AG10803 (cell line): Measurements from ENCODE around the gene EDEM2.
"Not testable (repeated sequence)": the region's sequence is repeated elsewhere in the genome, so short reads cannot be mapped to it uniquely, and the experiment has no call there.

Experiments
- DNase-seq: peaks from one replicate; pipeline ENCODE4 v3.0.0; 2010; ENCODE audit warnings: low read depth
- H3K4me3 ChIP-seq: 2 replicates; pipeline ENCODE4 v1.5.1; 2011; ENCODE audit warnings: mild to moderate bottlenecking, low read length, control low read depth
- TF ChIP-seq, protein P1 (sequence below): conservative IDR thresholded peaks from 2 replicates; pipeline ENCODE4 v1.5.1; 2011; ENCODE audit warnings: mild to moderate bottlenecking, low read length, control low read depth, inconsistent platforms

The EDEM2 gene

DNA sequence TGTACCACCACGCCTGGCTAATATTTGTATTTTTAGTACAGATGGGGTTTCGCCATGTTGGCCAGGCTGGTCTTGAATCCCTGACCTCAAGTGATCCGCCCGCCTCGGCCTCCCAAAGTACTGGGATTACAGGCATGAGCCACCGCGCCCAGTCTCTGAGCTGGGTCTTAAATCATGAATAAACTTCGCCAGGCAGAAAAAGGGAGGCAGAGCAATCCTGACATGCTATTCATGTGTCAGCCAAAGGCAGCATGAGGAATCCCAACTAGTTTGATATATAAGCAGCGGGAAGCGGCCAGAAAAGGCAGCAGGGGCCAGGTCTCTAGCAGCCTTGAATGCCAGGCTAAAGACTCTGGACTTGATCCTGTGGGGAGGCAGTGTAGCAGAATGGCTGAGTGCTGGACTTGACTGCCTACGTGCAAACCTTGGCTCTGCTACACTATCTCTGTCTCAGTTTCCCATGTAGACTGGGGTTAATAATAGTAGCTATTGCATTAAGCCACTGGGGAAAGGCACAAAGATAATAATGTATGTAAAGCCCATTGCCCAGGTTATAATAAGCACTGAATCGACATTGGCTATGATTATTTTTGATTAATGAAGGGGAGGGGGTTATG, 26.5 kb upstream of the EDEM2 start:
- DNase-seq = peak; percentile 45
- H3K4me3 ChIP-seq = no peak overlapping the region; the same call in 1 of the 2 replicates
- TF ChIP-seq, protein P1, sequence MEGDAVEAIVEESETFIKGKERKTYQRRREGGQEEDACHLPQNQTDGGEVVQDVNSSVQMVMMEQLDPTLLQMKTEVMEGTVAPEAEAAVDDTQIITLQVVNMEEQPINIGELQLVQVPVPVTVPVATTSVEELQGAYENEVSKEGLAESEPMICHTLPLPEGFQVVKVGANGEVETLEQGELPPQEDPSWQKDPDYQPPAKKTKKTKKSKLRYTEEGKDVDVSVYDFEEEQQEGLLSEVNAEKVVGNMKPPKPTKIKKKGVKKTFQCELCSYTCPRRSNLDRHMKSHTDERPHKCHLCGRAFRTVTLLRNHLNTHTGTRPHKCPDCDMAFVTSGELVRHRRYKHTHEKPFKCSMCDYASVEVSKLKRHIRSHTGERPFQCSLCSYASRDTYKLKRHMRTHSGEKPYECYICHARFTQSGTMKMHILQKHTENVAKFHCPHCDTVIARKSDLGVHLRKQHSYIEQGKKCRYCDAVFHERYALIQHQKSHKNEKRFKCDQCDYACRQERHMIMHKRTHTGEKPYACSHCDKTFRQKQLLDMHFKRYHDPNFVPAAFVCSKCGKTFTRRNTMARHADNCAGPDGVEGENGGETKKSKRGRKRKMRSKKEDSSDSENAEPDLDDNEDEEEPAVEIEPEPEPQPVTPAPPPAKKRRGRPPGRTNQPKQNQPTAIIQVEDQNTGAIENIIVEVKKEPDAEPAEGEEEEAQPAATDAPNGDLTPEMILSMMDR = no peak

DNA sequence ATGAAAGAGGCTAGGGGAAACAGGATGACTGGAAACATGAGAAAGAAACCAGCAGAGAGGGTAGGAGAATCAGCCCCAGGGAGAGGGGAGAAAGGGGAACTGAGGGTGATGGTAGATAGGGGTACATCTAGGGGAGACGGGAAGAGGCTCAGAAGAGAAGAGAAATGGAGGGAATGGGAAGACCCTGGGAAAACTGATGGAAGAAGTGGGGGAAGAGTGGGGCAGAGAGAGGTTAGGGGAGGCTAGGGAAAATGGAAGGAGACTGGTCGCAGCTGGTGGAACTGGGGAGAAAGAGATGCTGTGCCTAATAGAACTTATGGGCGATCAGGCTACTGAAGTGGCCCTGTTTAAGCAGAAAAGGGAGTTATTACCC, 25.3 kb upstream of the EDEM2 start:
- peak overlapping the region; percentile 59 for H3K4me3 ChIP-seq
- TF ChIP-seq, protein P1 = no peak
- no peak for DNase-seq

DNA sequence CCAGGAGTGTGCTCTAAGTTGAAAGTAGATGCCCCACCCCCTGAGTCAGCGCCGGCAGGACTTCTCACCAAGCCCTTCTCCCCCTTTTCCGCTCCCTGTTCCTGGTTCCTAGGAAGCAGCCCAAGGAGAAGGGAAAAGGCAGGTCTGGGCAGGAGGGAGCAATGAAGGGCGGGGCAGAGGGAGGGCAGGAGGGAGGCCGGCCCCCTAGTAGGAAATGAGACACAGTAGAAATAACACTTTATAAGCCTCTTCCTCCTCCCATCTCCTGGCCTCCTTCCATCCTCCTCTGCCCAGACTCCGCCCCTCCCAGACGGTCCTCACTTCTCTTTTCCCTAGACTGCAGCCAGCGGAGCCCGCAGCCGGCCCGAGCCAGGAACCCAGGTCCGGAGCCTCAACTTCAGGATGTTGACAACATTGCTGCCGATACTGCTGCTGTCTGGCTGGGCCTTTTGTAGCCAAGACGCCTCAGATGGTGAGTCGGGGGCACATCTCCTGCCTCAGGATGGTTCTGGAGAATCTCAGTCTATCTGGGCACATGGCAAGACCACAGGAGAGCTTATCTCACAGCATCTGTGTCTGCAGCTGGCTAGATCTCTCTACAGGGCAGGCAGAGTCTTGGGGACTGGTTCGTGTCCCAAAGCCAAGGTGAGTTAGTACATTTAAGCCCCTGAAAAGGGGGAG, 24.8 kb upstream of the EDEM2 start, which contains the start of gene PROCR:
PROCR (plus strand) TSS at position 320 of the 681 bp plus-strand sequence; CDS start at position 403, 83 bp downstream.
- peak within 1 kb of the TSS; percentile 59 for H3K4me3 ChIP-seq
- DNase-seq = peak; percentile 87

DNA sequence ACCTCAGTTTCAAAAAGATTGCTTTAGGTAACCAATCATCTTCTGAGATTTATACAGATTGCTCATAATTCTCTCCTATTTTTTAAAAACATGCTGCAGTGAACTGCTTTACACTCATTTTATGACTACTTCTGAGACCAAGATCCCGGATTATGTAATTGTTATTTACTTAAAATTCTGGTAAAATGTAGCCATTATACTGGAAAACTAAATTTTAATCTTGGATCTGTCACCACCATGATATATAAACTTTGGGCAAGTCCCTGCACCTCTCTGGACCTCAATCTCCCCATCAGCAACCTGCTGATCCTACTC, 24.3 kb upstream of the EDEM2 start:
- DNase-seq = no peak
- H3K4me3 ChIP-seq = peak overlapping the region; percentile 59
- TF ChIP-seq, protein P1 = no peak

More for the DNA sequence above, 24.8 kb upstream of the EDEM2 start, which contains the start of gene PROCR:
- TF ChIP-seq, protein P1 = no peak

DNA sequence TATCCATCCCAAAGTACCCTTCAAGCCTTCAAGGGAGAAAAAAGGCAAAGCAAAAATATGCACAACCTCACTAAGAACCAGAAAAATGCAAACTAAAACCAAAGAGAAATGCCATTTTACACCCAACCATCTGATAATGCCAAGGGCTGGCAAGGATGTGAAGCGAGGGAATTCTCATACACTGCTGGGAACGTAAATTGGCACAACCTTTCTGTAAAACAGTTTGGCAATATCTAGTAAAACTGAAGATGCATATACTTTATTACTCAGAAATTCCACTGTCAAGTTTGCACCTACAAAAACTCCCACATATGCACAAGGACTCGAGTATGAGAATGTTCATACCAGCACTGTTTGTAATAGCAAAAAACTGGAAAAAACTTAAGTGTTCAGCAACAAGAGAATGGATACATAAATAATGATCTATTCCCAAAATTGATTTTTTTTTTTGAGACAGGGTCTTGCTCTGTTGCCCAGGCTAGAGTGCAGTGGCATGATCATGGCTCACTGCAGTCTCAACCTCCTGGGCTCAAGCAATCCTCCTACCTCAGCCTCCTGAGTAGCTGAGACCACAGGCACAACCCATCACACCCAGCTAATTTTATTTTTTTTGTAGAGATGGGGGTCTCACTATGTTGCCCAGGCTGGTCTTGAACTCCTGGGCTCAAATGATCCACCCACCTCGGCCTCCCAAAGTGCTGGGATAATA, 21.7 kb upstream of the EDEM2 start:
- peak; percentile 31 for DNase-seq
- not testable (repeated sequence) for H3K4me3 ChIP-seq

DNA sequence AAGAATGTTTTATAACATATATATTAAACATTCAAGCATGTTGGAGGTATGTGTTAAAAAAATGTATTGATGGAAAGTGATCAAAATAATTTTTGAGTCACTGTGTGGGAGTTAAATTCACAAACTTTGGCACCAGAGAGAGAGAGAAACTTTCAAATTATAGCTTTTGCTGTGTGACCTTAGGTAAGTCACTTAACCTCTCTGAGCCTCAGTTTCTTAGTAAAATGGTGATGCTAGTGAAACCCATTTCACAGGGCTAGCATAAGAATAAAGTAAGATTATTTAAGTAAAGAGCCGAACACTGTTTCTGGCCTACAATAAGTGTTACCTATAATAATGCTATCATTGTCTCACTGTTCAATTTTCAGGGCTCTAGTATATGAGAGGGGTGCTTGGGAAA, 20.7 kb upstream of the EDEM2 start:
- H3K4me3 ChIP-seq = no peak overlapping the region
- DNase-seq = no peak
- TF ChIP-seq, protein P1 = no peak

DNA sequence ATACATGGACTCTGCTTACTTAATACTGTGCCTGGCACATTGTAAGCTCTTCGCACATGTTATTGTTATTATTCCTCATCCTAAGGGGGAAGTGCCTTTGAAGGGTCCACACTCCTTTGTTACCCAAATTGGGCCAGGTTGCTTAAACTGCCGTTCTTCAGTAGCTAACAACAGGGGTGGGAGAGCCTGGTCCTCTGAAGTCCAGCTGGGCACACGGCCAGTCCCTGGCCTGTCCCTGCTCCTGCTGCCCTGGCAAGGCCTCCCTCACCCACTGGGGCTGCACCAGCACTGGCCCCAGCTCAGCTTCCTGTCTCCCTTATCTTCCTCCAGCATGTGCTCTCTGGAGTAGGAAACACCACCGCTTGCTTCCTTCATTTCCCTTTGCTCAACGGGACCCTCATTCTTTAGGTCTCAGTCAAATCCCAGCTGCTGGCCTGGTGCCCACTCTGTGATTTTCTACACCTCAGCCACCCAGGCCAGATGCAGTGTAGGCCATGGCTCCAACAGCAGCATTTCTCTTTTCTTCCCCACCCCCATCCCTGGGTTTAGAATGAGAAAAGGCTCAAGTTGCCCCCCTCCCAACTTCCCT, 19.2 kb upstream of the EDEM2 start:
- H3K4me3 ChIP-seq = no peak overlapping the region
- no peak for DNase-seq
- TF ChIP-seq, protein P1 = no peak
